ENCODE measurements around the gene ERF.

ERF gene

GRCh38 chr19:42212886-42213285 is 42.0 kb downstream of the ERF start:
- no peak for DNase-seq (ENCODE audit: extremely low spot score)
- TF ChIP-seq, protein P1, sequence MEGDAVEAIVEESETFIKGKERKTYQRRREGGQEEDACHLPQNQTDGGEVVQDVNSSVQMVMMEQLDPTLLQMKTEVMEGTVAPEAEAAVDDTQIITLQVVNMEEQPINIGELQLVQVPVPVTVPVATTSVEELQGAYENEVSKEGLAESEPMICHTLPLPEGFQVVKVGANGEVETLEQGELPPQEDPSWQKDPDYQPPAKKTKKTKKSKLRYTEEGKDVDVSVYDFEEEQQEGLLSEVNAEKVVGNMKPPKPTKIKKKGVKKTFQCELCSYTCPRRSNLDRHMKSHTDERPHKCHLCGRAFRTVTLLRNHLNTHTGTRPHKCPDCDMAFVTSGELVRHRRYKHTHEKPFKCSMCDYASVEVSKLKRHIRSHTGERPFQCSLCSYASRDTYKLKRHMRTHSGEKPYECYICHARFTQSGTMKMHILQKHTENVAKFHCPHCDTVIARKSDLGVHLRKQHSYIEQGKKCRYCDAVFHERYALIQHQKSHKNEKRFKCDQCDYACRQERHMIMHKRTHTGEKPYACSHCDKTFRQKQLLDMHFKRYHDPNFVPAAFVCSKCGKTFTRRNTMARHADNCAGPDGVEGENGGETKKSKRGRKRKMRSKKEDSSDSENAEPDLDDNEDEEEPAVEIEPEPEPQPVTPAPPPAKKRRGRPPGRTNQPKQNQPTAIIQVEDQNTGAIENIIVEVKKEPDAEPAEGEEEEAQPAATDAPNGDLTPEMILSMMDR (IDR thresholded peaks at IDR 0.05; ENCODE audit: control extremely low read depth, extremely low read depth, low read depth, missing control alignments): no peak
- ChIA-PET POLR2A (interaction anchor here (0.6 kb wide), 2 partner anchors 29 to 30 kb away, joined by 5 to 6 read pairs; no protein-coding TSS in a partner anchor), CTCF (no interaction called here)

DNA sequence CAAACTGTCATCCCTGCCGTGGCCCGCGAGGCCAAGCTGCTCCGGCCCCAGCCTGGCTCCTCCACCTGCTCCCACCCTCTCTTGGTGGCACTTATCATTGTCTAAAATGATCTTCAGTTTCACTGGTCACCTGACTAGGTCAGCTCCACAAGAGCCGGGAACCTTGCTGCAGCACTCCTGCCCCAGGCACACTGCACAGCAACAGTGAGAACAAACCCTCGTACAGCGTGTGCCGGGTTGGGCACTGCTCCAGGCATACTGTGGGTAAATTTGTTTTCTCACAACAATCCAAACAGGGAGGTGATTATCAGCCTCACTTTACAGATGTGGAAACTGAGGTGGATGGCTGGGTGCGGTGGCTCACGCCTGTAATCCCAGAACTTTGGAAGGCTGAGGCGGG is 46.3 kb downstream of the ERF start:
- DNase-seq (ENCODE audit: extremely low spot score): no peak
- ChIA-PET CTCF (interaction anchor here (1.3 kb wide), 1 partner anchor 36 kb away, joined by 3 read pairs; no protein-coding TSS in a partner anchor), POLR2A (no interaction called here)
- TF ChIP-seq, protein P1 (IDR thresholded peaks at IDR 0.05; ENCODE audit: control extremely low read depth, extremely low read depth, low read depth, missing control alignments): no peak

DNA sequence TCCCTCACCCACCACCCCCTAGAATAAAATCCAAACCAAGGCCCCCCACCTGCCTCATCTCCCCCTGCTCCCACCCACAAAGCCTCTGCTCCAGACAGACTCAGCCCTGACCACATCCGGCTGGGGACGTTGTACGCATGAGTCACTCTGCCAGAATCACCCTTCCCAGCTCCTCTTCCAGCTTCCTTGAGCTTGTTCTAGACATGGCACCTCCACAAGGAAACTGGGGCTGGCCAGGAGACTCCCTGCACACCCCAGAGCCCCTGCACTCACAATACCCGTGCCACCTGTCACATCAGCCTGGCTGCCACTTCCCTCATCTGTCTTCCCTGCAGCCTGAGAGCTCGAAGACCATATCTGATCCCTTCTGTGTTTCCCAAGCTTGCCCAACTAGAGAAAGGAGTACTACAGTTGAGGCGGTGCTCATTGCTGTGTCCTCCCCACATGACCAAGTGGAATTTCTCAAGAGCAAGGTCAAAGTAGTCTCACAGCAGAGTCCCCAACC is 47.1 kb downstream of the ERF start:
- ChIA-PET POLR2A (interaction anchor here (0.9 kb wide), 2 partner anchors 9 to 10 kb away, joined by 3 read pairs; partner anchors contain the start of gene DEDD2), CTCF (interaction anchor here (1.1 to 1.8 kb wide), 3 partner anchors 7 to 37 kb away, joined by 3 to 5 read pairs (median 4); partner anchors contain the start of gene DEDD2)
- DNase-seq (ENCODE audit: extremely low spot score): no peak
- TF ChIP-seq, protein P1 (IDR thresholded peaks at IDR 0.05; ENCODE audit: control extremely low read depth, extremely low read depth, low read depth, missing control alignments): no peak

GRCh38 chr19:42206871-42207755 is 47.8 kb downstream of the ERF start:
- ChIA-PET POLR2A (interaction anchor here (0.9 kb wide), 2 partner anchors 9 to 11 kb away, joined by 3 read pairs; partner anchors contain the start of gene DEDD2), CTCF (interaction anchor here (1.1 to 1.8 kb wide), 4 partner anchors 8 to 37 kb away, joined by 3 to 5 read pairs (median 4); partner anchors contain the start of gene DEDD2)
- TF ChIP-seq, protein P1 (IDR thresholded peaks at IDR 0.05; ENCODE audit: control extremely low read depth, extremely low read depth, low read depth, missing control alignments): no peak
- no peak for DNase-seq (ENCODE audit: extremely low spot score)

GRCh38 chr19:42204664-42205063 is 50.3 kb downstream of the ERF start:
- ChIA-PET POLR2A (interaction anchor here (0.6 kb wide), 1 partner anchor 119 kb away, joined by 3 read pairs; no protein-coding TSS in a partner anchor), CTCF (no interaction called here)
- DNase-seq (ENCODE audit: extremely low spot score): no peak

DNA sequence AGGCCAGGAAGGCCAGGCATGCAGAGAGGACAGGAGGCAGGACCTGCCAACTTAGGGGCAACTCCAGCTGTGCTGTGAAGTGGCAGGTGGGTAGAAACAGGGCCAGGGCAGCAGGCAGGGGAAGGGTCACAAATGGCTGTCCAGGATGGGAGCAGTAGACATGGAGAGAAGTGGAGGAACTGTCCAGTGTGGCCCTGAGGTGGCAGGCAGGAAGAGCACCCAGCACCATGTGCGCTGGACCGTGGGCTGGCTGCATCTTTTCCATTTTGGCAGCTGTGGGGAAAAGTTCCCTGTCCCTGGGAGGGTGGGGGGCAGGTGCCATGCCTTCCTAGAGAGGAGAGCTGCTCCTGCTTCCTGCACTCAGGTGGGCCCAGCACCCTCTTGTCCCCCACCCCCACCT is 51.2 kb downstream of the ERF start:
- TF ChIP-seq, protein P1 (IDR thresholded peaks at IDR 0.05; ENCODE audit: control extremely low read depth, extremely low read depth, low read depth, missing control alignments): no peak
- ChIA-PET CTCF (no interaction called here), POLR2A (no interaction called here)
- DNase-seq (ENCODE audit: extremely low spot score): no peak

More at GRCh38 chr19:42204664-42205063, 50.3 kb downstream of the ERF start:
- TF ChIP-seq, protein P1 (IDR thresholded peaks at IDR 0.05; ENCODE audit: control extremely low read depth, extremely low read depth, low read depth, missing control alignments): no peak
